HepG2 (cell line): ENCODE measurements around the gene PTPRH. TPM values are rescaled to one million over a fixed set of nuclear protein-coding genes. Genes with fewer than 3 reads are reported as not detected.

ENCODE experiments used
- ASH2L ChIP-seq: fragments of 300-600, 200-600 bp; sonication (generic); IDR thresholded peaks from 2 replicates; pipeline ENCODE4 v1.7.0; 2017; ENCODE audit warnings: low read depth, mild to moderate bottlenecking, moderate library complexity, mixed read lengths, low read length; ENCODE audit not compliant: insufficient read length
- CSRNP2 ChIP-seq: sonication (generic); formaldehyde crosslinking; conservative IDR thresholded peaks from 2 replicates; pipeline ENCODE4 v1.8.0; 2022; ENCODE audit warnings: low read depth, missing genetic modification reagents
- HMG20A ChIP-seq: IDR thresholded peaks from 2 replicates; pipeline ENCODE4 v1.6.1; 2016; ENCODE audit warnings: borderline replicate concordance
- MED1 ChIP-seq: sonication (generic); formaldehyde crosslinking; IDR thresholded peaks from 2 replicates; pipeline ENCODE4 v1.4.0; 2020; ENCODE audit warnings: missing genetic modification reagents
- MEIS2 ChIP-seq: sonication (generic); formaldehyde crosslinking; IDR thresholded peaks from 2 replicates; pipeline ENCODE4 v1.9.0; 2021; ENCODE audit warnings: mild to moderate bottlenecking, missing genetic modification reagents
- MYNN ChIP-seq: sonication (generic); formaldehyde crosslinking; IDR thresholded peaks from 2 replicates; pipeline ENCODE4 v1.4.0; 2020; ENCODE audit warnings: mild to moderate bottlenecking, low read depth, missing genetic modification reagents
- NCOA2 ChIP-seq: sonication (generic); formaldehyde crosslinking; IDR thresholded peaks from 2 replicates; pipeline ENCODE4 v1.8.0; 2022; ENCODE audit warnings: inconsistent platforms
- REXO4 ChIP-seq: sonication (generic); formaldehyde crosslinking; IDR thresholded peaks from 2 replicates; pipeline ENCODE4 v1.8.0; 2022; ENCODE audit warnings: missing genetic modification reagents, mild to moderate bottlenecking, borderline replicate concordance
- SOX6 ChIP-seq, 2 experiments: fragments of 450-650 bp in 1 of 2; sonication (generic) in 1 of 2; formaldehyde crosslinking in 1 of 2; IDR thresholded peaks; 2 replicates each; pipeline versions ENCODE4 v1.4.0 to v1.6.1; 2017 to 2020; ENCODE audit warnings: antibody characterized with exemption in 1 of 2, mild to moderate bottlenecking in 1 of 2, missing genetic modification reagents in 1 of 2
- TAF1 ChIP-seq: sonication (generic); formaldehyde crosslinking; IDR thresholded peaks from 2 replicates; pipeline ENCODE4 v1.4.0; 2020; ENCODE audit warnings: missing genetic modification reagents
- THYN1 ChIP-seq: sonication (generic); formaldehyde crosslinking; IDR thresholded peaks from 2 replicates; pipeline ENCODE4 v1.8.1; 2023; ENCODE audit warnings: low read depth, mild to moderate bottlenecking, moderate library complexity, missing genetic modification reagents, borderline replicate concordance
- WIZ ChIP-seq: sonication (generic); formaldehyde crosslinking; IDR thresholded peaks from 2 replicates; pipeline ENCODE4 v1.5.1; 2020; ENCODE audit warnings: mild to moderate bottlenecking, missing genetic modification reagents
- ZNF256 ChIP-seq: sonication (generic); formaldehyde crosslinking; conservative IDR thresholded peaks from 2 replicates; pipeline ENCODE4 v1.4.0; 2020; ENCODE audit warnings: missing genetic modification reagents
- ZNF318 ChIP-seq: sonication (generic); formaldehyde crosslinking; IDR thresholded peaks from 2 replicates; pipeline ENCODE4 v1.4.0; 2020; ENCODE audit warnings: mild to moderate bottlenecking, missing genetic modification reagents
- ZNF468 ChIP-seq: sonication (generic); formaldehyde crosslinking; IDR thresholded peaks from 2 replicates; pipeline ENCODE4 v1.8.0; 2022; ENCODE audit warnings: mild to moderate bottlenecking, moderate library complexity, missing genetic modification reagents
- ZNF572 ChIP-seq: sonication (generic); formaldehyde crosslinking; IDR thresholded peaks from 2 replicates; pipeline ENCODE4 v1.5.1; 2020; ENCODE audit warnings: mild to moderate bottlenecking, missing genetic modification reagents
- ZNF670 ChIP-seq: sonication (generic); formaldehyde crosslinking; IDR thresholded peaks from 2 replicates; pipeline ENCODE4 v1.8.0; 2022; ENCODE audit warnings: mild to moderate bottlenecking, missing genetic modification reagents, borderline replicate concordance
- ZNF691 ChIP-seq: sonication (generic); formaldehyde crosslinking; IDR thresholded peaks from 2 replicates; pipeline ENCODE4 v1.4.0; 2020; ENCODE audit warnings: missing genetic modification reagents, low read depth, mild to moderate bottlenecking, borderline replicate concordance
- polyA plus RNA-seq, 8 experiments: library from polyadenylated mRNA; depleted of rRNA in 3 of 8; stranded (reverse) in 7 of 8; unstranded in 1 of 8; fragments of >200 nt; fragmentation: Illumina TruSeq in 4 of 8; extraction: Trizol in 4 of 8; gene quantifications; 2 replicates each; pipeline versions ENCODE4 v1.2.1 to v1.2.3, GENCODE V29; 2011 to 2016; ENCODE audit warnings: low read depth in 4 of 8, missing spikeins in 1 of 8, mixed read lengths in 1 of 8; ENCODE audit not compliant: insufficient read depth in 1 of 8
- total RNA-seq, 5 experiments: library from RNA; depleted of rRNA; stranded (reverse); fragments of >200 nt; fragmentation: Illumina TruSeq; extraction: Trizol; gene quantifications; 2 replicates each; pipeline ENCODE4 v1.2.3, GENCODE V29; 2016; ENCODE audit warnings: low read depth in 1 of 5

The PTPRH gene
- total and polyA plus RNA-seq, 2 of the 13 experiments (the other 11 are each of a cell fraction or from before 2014, with no cell fraction given): 14.7 to 125 TPM

- TF ChIP-seq MED1 (CRISPR knock-in tag) (peak; percentile 82), MEIS2 (CRISPR knock-in tag) (no peak), TAF1 (CRISPR knock-in tag) (peak; percentile 79; the same call in 1 of the 2 replicates), HMG20A (CRISPR knock-in tag) (peak; percentile 55; the same call in 1 of the 2 replicates), ZNF256 (CRISPR knock-in tag) (no peak), NCOA2 (CRISPR knock-in tag) (peak; percentile 75), ZNF670 (CRISPR knock-in tag) (peak; percentile 72; the same call in 1 of the 2 replicates), ASH2L (peak; percentile 59), REXO4 (CRISPR knock-in tag) (no peak), ZNF691 (peak; percentile 65; the same call in 1 of the 2 replicates), ZNF318 (CRISPR knock-in tag) (no peak), THYN1 (CRISPR knock-in tag) (peak; percentile 83; the same call in 1 of the 2 replicates), ZNF468 (no peak), SOX6 (IDR thresholded peaks at IDR 0.05) (no peak), SOX6 (CRISPR knock-in tag; IDR thresholded peaks at IDR 0.05) (peak; percentile 91), ZNF572 (CRISPR knock-in tag) (0 out of 2 replicates have a peak, but pooled peaks have one; percentile 86), MYNN (CRISPR knock-in tag) (no peak; the same call in 1 of the 2 replicates), CSRNP2 (CRISPR knock-in tag) (no peak), WIZ (CRISPR knock-in tag) (no peak; the same call in 1 of the 2 replicates)
Observed at GRCh38 chr19:55206664-55207500, 2.4 kb downstream of the PTPRH start (continued).
